OCI-LY1 (cell line): ENCODE measurements around the gene UCN2.

Experiments
- CTCF ChIP-seq: fragments of 200-600 bp; sonication (generic), shearing (Covaris generic); IDR thresholded peaks from 2 replicates; pipeline ENCODE4 v1.5.1; 2017; ENCODE audit warnings: mild to moderate bottlenecking, antibody characterized with exemption, low read length, moderate library complexity, mixed read lengths
- EZH2 ChIP-seq: fragments of 200-600 bp; sonication (generic), shearing (Covaris generic); IDR thresholded peaks from 2 replicates; pipeline ENCODE4 v1.8.0; 2017; ENCODE audit warnings: borderline replicate concordance, mixed run types, mild to moderate bottlenecking, antibody characterized with exemption, low read length, moderate library complexity, mixed read lengths

- no peak for TF ChIP-seq CTCF
- no peak for TF ChIP-seq EZH2
Measured at GRCh38 chr3:48587686-48588085, 24.1 kb upstream of the UCN2 start.
